SU-DHL-6 (cell line): ENCODE measurements around the gene CYTH1.

Source experiments
- H2AFZ ChIP-seq: fragments of 200-600 bp; sonication (generic); 2 replicates; pipeline ENCODE4 v1.6.1; 2014; ENCODE audit warnings: low read depth, mild to moderate bottlenecking, moderate library complexity, mixed read lengths, antibody characterized with exemption, low read length; ENCODE audit not compliant: severe bottlenecking
- H3F3A ChIP-seq: fragments of 200-600 bp; shearing (Covaris generic); 2 replicates; pipeline ENCODE4 v1.6.0; 2016; ENCODE audit warnings: antibody characterized with exemption, mild to moderate bottlenecking; ENCODE audit not compliant: insufficient read depth
- H3K27ac ChIP-seq: fragments of 200-600 bp; sonication (generic); 2 replicates; pipeline ENCODE4 v1.5.1; 2016; ENCODE audit warnings: low read depth, mild to moderate bottlenecking, low read length, moderate library complexity, mixed read lengths
- H3K27me3 ChIP-seq: fragments of 200-600 bp; sonication (generic), shearing (Covaris generic); 2 replicates; pipeline ENCODE4 v1.6.0; 2014; ENCODE audit warnings: mild to moderate bottlenecking, low read length
- H3K36me3 ChIP-seq: fragments of 200-600 bp; sonication (generic); 2 replicates; pipeline ENCODE4 v1.6.1; 2014; ENCODE audit warnings: mild to moderate bottlenecking, low read length, mixed read lengths
- H3K4me2 ChIP-seq: fragments of 300-600, 200-600 bp; shearing (Covaris generic), sonication (generic); 2 replicates; pipeline ENCODE4 v1.6.0; 2014; ENCODE audit warnings: low read length, low read depth, mild to moderate bottlenecking; ENCODE audit not compliant: poor library complexity, severe bottlenecking
- H3K4me3 ChIP-seq: fragments of 200-600 bp; sonication (generic); 2 replicates; pipeline ENCODE4 v1.5.1; 2014; ENCODE audit warnings: antibody characterized with exemption, low read length, mild to moderate bottlenecking, mixed read lengths; ENCODE audit not compliant: insufficient read depth, poor library complexity, severe bottlenecking
- H3K79me2 ChIP-seq: fragments of 200-600 bp; sonication (generic); 2 replicates; pipeline ENCODE4 v1.6.1; 2014; ENCODE audit warnings: mild to moderate bottlenecking, low read length, moderate library complexity; ENCODE audit not compliant: insufficient read depth
- H3K9ac ChIP-seq: fragments of 200-600 bp; sonication (generic); 2 replicates; pipeline ENCODE4 v1.7.0; 2014; ENCODE audit warnings: mild to moderate bottlenecking, low read length
- H3K9me2 ChIP-seq: fragments of 200-600 bp; sonication (generic); replicated peaks from 2 replicates; pipeline ENCODE4 v1.6.1; 2014; ENCODE audit warnings: low read length; ENCODE audit not compliant: insufficient read depth
- H3K9me3 ChIP-seq: fragments of 200-600 bp; sonication (generic); 2 replicates; pipeline ENCODE4 v1.6.1; 2014; ENCODE audit warnings: low read length, mixed read lengths; ENCODE audit not compliant: insufficient read depth
- H4K20me1 ChIP-seq: fragments of 200-600 bp; sonication (generic); 2 replicates; pipeline ENCODE4 v1.6.1; 2014; ENCODE audit warnings: low read depth, mild to moderate bottlenecking, antibody characterized with exemption, low read length, moderate library complexity, mixed read lengths
- EZH2phosphoT487 ChIP-seq: fragments of 200-600 bp; sonication (generic), shearing (Covaris generic); conservative IDR thresholded peaks from 2 replicates; pipeline ENCODE4 v1.6.1; 2018; ENCODE audit warnings: mild to moderate bottlenecking, antibody characterized with exemption, low read length, moderate library complexity, mixed read lengths
- TF ChIP-seq, protein P1 (sequence below): fragments of 200-600 bp; sonication (generic); IDR thresholded peaks from one replicate; pipeline ENCODE4 v1.5.1; 2017; ENCODE audit warnings: antibody characterized with exemption, mild to moderate bottlenecking, low read length, moderate library complexity; ENCODE audit not compliant: insufficient read depth, poor library complexity, severe bottlenecking

CYTH1 gene

DNA sequence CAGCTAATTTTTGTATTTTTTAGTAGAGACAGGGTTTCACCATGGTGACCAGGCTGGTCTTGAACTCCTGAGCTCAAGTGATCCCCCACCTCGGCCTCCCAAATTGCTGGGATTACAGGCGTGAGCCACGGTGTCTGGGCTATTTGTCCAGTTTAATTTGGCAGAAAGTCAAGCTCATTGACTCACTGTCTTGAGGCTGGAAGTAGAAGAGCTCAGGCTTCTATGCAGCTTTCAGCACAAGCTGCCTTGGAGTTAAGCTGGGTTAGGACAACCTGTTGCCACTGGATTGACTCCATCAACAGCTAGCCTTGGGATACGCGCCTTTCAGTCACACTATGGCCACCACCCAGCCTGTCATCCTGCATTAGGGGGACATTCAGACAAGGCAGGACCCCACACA is 128.7 kb downstream of the CYTH1 start:
- H3K9me3 ChIP-seq, result no peaks in the 10 kb centered on the region
- no peaks in the 10 kb centered on the region for H3K36me3 ChIP-seq
- no peak overlapping the region for H2AFZ ChIP-seq
- no peak overlapping the region for H3K4me2 ChIP-seq
- no peaks in the 10 kb centered on the region for H3K9me2 ChIP-seq
- no peaks in the 10 kb centered on the region for H3K27me3 ChIP-seq
- H3K79me2 ChIP-seq, result no peaks in the 10 kb centered on the region
- H3K4me3 ChIP-seq, result no peak overlapping the region
- no peaks in the 10 kb centered on the region for H4K20me1 ChIP-seq
- H3K9ac ChIP-seq, result no peak overlapping the region
- H3K27ac ChIP-seq, result no peak overlapping the region
- no peak for TF ChIP-seq EZH2phosphoT487
- TF ChIP-seq, protein P1, sequence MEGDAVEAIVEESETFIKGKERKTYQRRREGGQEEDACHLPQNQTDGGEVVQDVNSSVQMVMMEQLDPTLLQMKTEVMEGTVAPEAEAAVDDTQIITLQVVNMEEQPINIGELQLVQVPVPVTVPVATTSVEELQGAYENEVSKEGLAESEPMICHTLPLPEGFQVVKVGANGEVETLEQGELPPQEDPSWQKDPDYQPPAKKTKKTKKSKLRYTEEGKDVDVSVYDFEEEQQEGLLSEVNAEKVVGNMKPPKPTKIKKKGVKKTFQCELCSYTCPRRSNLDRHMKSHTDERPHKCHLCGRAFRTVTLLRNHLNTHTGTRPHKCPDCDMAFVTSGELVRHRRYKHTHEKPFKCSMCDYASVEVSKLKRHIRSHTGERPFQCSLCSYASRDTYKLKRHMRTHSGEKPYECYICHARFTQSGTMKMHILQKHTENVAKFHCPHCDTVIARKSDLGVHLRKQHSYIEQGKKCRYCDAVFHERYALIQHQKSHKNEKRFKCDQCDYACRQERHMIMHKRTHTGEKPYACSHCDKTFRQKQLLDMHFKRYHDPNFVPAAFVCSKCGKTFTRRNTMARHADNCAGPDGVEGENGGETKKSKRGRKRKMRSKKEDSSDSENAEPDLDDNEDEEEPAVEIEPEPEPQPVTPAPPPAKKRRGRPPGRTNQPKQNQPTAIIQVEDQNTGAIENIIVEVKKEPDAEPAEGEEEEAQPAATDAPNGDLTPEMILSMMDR, result no peak
- H3F3A ChIP-seq, result no peaks in the 10 kb centered on the region

DNA sequence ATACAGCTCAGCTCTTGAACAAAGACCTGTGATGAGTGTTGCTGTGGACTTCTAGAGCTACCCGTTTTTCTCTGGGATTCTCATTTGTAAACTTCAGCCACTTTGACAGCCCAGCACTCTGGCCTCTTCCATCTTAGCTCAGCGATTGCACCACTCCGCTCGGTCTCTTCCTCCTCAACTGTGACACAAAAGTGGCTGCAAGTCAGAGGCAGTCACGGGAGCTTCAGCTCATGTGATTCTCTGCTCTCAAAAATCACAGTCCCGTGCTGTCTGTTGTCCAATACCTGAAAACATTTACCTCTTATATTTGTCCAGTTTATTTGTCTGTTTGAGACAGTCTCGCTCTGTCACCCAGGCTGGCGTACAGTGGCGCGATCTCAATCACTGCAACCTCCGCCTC is 129.2 kb downstream of the CYTH1 start:
- Histone ChIP-seq H3K4me3 (no peak overlapping the region), H3K27ac (no peak overlapping the region), H3K4me2 (no peak overlapping the region), H3K79me2 (no peaks in the 10 kb centered on the region), H3K9ac (no peak overlapping the region), H4K20me1 (no peaks in the 10 kb centered on the region), H3K9me3 (no peaks in the 10 kb centered on the region), H3K9me2 (no peaks in the 10 kb centered on the region), H2AFZ (no peak overlapping the region), H3F3A (no peaks in the 10 kb centered on the region), H3K27me3 (no peaks in the 10 kb centered on the region), H3K36me3 (no peaks in the 10 kb centered on the region)
- TF ChIP-seq EZH2phosphoT487, result no peak
- TF ChIP-seq, protein P1, result no peak

GRCh38 chr17:78652024-78652423 is 130.0 kb downstream of the CYTH1 start:
- no peak overlapping the region for H3K4me3 ChIP-seq
- no peak overlapping the region for H3K4me2 ChIP-seq

More at GRCh38 chr17:78652024-78652423, 130.0 kb downstream of the CYTH1 start:
- no peak for TF ChIP-seq EZH2phosphoT487
- TF ChIP-seq, protein P1, result no peak
- Histone ChIP-seq H4K20me1 (no peaks in the 10 kb centered on the region), H3K27ac (no peak overlapping the region), H3K9me2 (no peaks in the 10 kb centered on the region), H3F3A (no peaks in the 10 kb centered on the region), H3K27me3 (no peaks in the 10 kb centered on the region), H3K79me2 (no peaks in the 10 kb centered on the region), H2AFZ (no peak overlapping the region), H3K9me3 (no peaks in the 10 kb centered on the region), H3K9ac (no peak overlapping the region), H3K36me3 (no peaks in the 10 kb centered on the region)
